Limb (tissue), 2 donors: ENCODE data around the gene HERC6.
A peak's percentile ranks its signal among the peaks of the same experiment; 100 is the strongest.
"Not testable (repeated sequence)": the region's sequence is repeated elsewhere in the genome, so short reads cannot be mapped to it uniquely, and the experiment has no call there.

Experiments used
- DNase-seq, 2 donors: peaks; one replicate each; pipeline ENCODE4 v3.0.0-alpha.2; 2016; ENCODE audit errors: extremely low spot score in 2 of 2

Gene HERC6

DNA sequence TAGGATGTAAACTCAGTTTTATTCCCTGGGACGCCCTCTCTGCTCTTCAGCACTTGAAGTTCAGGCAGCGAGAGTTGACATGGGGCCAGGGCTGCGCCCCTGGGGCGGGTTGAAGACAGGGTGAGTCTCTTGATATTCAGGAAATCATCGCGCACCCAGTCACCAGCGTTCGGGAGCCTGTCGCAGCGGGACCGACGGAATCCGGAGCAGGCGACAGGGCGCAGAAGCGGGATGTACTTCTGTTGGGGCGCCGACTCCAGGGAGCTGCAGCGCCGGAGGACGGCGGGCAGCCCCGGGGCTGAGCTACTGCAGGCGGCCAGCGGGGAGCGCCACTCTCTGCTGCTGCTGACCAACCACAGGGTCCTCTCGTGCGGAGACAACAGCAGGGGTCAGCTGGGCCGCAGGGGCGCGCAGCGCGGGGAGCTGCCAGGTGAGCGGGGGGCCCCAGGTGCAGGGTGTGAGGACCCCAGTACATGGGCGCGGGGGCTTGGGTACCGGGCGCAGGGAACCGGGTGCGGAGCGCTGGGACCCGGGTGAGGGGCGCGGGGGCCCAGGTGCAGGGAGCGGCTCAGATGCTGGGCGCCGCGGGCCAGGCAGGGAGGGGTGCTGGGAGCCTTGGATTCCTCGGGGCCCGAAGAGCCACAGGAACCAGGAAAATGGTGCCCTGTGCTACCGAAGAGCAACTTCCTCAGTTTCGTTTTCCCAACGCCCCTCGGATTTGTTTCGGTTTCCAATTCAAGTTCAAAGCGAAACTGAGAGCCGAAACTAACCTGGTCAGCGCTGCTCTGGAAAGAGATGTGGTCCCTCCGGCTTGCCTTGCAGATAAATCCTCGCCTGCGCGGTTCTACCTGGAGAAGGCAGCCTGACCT is at the start of gene HERC6:
TSS of gene HERC6 (plus strand) at position 162 of the 869 bp plus-strand sequence. CDS start at position 232, 70 bp downstream.
- DNase-seq: peak; percentile 61 to 72

DNA sequence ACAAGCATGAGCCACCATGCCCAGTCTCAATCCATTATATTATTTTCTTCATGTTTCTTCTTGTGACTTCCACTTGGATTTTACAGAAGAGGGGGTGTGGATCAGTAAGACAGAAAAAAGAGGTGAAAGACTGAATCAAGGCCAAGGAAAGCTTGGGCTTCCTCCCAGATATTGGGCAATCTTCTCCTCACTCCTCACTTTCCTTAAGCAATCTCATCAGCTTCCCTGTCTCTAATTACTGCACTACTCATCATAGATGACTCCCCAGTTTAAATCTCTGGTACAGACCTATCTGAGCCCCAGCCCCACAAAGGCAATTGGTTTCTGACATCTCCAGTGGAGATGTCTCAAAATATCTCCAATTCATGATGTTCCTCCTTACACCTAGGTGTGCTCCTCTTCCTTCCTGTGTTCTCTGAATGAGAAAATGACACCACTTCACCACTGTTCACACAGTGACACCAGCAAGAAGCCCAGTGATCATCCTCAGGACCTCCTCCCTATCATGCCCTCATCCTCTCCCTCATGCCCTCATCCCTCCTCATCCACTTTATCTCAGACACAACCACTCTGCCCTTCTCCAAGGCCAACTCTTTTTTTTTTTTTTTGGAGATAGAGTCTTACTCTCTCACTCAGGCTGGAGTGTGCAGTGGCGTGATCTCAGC is 44.8 kb upstream of the HERC6 start:
- DNase-seq: no peak

DNA sequence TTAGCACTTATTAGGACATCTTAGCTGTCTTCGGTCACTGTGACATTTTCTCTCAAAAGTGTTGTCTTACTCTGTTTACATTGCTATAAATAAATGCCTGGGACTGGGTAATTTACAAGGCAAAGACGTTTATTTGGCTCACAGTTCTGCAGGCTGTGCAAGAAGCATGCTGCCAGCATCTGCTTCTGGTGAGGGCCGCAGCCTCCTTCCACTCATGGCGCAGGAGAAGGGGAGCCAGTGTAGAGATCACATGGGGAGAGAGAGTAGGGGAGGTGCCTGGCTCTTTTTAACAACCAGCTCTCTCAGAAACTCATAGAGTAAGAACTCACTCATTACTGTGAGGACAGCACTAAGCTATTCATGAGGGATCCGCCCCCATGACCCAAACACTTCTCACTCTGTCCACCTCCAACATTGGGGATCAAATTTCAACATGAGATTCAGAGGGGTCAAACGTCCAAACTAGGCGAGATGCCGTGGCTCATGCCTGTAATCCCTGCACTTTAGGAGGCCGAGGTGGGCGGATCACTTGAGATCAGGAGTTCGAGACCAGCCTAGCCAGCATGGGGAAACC is 43.5 kb upstream of the HERC6 start:
- no peak for DNase-seq

DNA sequence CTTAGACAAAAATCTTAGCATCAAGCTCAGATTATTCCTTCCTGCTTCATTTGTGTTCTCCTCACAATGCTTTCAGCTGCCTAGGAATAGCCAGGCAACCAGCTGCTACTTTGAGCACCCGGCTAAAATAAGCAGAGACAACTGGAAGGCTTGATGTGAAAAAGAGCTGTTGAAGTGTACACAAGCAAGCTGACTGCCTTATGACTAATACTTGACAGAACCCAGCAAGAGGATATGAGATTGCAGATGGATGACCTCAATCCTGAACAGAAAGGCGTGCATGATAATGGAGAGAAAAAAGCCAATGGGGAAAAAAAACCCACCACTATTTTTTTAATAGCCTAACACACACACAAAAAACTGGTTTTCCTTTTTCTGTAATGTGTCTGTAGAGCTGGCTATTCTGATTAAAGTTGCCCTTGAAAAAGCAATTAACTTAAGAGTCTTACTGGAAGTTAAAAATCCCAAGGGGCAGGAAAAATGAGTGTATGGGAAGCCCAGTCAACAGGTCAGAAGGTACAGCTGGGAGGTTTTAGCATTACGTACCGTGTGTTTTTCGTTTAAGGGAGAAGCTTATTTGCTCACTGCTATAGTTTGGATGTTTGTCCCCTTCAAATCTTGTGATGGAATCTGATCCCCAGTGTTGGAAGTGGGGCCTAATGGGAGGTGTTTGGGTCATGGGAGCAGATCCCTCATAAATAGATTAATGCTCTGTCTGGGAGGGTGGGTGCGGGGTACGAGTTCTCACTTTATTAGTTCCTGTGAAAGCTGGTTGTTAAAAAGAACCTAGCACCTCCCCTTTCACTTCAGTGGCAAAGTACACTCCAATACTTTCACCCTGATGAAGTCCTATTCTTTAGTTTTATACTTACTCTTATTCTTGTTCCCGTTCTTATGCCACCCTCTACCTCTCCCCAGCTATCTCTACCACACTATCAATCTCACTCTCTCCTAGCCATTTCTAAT is 37.1 kb upstream of the HERC6 start:
- peak; percentile 36 to 70 for DNase-seq

DNA sequence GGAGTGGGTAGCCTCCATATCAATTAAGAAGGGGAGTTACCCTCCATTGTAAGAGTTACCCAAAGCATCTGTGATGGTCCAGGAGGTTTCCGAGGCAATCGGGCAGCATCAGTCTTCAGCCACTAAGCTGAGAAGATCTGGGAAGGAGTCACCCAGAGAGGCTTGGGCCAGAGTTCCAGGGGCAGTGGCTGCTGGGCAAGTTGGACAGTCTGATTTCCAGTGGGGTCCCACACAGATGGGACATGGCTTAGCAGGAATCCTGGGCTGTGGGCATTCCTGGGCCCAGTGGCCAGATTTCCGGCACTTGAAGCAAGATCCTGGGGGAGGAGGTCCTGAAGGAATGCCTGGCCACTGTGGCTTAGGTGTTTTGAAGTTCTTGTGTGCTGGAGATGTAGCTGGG is 31.8 kb upstream of the HERC6 start:
- DNase-seq: not testable (repeated sequence)

DNA sequence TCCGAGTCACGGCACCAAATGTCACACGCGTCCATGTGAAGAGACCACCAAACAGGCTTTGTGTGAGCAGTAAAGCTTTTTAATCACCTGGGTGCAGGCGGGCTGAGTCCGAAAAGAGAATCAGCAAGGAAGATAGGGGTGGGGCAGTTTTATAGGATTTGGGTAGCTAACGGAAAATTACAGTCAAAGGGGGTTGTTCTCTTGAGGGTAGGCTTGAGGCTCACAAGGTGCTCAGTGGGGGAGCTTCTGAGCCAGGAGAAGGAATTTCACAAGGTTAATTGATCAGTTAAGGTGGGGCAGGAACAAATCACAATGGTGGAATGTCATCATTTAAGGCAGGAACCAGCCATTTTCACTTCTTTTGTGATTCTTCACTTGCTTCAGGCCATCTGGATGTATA is 29.9 kb upstream of the HERC6 start:
- not testable (repeated sequence) for DNase-seq

DNA sequence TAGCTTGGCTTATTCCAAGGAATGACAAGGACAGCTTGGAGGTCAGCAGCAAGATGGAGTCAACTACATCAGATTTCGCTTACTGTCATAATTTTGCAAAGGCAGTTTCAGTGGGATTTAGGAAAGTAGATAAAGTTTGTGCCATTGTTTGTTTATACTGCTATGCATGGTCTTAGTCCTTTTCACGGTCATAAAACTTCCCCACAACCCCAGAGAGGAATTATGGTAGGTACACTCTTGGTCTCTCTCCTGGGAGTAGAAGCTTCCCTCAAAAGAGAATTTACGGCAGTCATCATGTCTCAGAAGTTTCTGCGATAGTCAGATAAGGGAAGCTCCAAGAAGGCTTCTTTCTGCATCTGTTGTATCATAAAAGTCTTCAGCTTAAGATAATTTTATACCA is 27.9 kb upstream of the HERC6 start:
- DNase-seq: no peak

DNA sequence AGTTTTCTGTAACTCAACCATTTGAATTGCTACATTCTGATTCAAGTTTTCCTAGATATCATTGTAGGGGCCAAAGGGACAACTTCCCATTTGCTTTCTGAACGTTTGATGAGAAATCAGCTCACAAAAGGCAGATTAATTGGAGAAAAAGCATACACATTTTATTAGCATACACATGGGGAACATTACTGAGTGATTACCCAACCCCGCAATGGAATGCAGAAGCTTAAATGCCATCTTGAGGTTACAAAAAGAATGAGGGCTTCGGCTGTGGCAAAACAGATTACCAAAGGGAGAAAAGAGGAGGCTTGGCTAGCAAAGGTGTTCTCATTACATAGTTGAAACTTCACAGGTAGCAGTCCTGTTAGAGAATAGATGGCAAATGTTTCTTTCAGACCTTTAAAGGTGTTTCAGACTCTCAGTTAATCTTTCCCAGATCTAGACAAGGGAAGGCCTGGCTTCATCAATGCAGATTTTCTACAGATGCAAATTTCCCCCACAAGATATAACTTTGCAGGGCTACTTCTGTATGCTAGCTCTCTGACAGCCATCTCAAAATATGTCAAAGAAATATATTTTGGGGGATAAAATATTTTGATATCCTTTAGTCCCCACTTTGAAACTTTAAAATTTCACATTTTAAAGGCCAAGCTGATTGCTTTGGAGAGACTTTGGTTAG is 26.5 kb upstream of the HERC6 start:
- DNase-seq: no peak

DNA sequence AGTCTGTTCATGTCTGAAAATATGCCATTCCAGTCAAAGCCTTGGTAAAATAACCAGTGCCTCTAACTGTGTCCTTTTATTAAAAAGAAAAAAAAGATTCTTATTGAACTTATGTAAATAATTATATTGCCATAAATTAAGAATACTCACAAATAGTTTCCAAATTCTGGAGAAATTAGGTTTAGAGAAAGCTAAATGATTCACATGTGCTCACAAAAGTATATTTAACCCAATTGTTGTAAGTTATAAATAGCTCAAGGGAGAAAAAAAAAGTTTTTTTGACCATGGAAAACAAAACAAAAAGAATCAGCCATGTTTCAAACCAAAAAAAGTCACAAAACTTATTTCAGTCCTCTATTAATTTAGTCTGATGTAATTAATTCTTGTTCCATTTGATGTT is 25.3 kb upstream of the HERC6 start:
- no peak for DNase-seq

DNA sequence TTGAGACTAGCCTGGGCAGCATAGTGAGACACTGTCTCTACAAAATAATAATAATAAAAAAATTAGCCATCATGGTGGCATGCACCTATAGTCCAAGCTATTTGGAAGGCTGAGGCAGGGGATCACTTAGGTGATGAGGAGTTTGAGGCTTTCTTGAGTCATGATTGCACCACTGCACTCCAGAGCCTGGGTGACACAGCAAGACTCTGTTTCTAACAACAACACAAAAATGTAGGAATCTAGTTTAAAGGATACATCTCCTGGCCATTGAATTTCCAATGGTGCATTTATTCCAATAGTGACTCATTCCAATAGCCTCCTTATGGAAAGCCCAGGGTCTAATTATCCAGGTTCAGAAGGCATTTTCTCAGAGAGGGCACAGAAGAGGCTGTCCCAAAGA is 21.9 kb upstream of the HERC6 start:
- no peak for DNase-seq

DNA sequence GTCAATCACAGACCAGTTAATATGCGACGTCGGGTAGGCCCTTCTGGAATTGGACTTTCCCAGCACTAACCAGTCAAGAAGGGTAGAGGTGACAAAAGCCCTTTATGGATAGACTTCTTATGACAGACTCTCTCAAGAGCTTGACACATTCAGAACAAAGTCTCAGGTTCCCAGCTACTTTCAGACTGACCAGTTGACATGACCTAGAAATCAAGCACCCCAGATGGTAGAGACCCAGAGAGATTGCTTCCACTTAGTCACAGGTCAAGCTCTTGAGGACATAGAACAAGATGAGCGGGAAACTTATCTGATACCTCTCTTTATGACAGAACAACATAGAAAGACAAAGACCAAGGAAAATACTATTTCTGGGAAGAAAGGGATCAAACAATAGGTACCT is 21.4 kb upstream of the HERC6 start:
- DNase-seq: no peak

DNA sequence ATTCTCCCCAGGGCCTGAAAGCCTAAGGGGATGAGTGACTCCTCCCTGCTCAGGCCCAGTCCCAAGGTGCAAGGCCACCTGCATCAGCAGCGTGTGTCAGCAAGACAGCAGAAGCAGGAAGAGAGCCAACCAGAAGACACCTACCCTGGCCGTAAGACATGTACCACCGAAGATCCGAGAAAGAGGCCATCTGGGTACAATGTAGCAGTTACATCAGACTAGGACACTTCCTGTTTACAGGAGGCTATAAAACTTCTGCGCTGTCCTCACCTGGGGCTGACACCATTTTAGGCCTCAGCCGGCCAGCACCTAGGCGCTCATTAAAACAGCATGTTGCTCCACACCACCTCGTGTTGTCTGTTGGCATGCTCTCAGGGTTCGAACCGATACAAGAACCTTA is 19.1 kb upstream of the HERC6 start:
- no peak for DNase-seq

DNA sequence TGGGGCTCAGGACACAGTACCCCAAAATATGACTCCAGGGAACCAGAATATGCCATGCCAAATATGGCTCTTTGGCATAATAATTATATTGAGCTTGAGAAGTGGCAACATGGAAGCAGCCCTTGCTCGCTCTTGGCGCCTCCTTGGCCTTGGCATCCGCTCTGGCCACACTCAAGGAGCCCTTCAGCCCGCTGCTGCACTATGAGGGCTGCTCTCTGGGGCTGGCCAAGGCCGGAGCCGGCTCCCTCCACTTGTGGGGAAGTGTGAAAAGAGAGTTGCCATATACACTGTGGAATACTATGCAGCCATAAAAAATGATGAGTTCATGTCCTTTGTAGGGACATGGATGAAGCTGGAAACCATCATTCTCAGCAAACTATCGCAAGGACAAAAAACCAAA is 18.4 kb upstream of the HERC6 start:
- DNase-seq: no peak

DNA sequence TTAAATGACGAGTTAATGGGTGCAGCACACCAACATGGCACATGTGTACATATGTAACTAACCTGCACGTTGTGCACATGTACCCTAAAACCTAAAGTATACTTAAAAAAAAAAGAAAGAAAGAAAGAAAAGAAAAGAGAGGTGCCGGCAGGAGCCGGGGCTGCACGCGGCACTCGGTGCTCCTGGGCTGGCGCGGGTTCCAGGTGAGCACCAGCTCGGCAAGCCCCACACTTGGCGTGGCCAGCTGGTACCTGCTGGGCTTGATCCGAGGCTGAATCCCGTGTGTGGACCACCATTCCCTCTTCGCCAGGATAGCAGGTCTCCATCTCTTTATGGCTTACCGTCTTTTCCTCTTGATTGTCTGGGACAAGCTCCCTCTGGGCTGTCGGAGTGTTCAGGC is 17.9 kb upstream of the HERC6 start:
- DNase-seq: no peak

DNA sequence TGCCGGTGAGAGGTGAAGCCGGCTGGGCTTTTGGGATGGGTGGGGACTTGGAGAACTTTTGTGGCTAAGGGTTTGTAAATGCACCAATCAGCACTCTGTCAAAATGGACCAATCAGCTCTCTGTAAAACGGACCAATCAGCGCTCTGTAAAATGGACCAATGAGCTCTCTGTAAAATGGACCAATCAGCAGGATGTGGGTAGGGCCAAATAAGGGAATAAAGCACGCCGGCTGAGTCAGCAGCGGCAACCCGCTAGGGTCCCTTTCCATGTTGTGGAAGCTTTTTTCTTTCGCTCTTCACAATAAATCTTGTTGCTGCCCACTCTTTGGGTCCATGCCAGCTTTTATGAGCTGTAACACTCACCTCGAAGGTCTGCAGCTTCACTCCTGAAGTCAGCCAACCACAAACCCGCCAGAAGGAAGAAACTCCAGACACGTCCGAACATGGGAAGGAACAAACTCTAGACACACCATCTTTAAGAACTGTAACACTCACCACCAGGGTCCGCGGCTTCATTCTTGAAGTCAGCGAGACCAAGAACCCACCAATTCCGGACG is 17.4 kb upstream of the HERC6 start:
- not testable (repeated sequence) for DNase-seq

DNA sequence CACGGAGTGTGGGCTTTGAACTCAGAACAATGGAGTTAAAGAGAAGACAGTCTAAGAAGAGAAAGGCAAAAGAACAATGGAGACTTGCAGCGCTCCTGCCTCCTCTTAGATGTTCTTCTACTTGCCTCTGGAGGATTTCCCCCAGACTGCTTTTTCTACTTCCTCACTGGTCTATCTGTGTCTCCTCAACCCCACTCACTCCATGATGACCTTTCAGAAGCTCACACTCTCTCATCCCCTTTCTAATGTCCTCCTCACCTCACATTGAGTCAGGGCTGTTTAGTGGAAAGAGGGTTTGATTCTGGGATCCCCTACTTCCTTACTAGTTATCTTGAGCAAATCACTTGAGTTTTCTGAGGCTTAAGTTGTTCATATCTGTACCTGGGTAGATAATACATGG is 12.2 kb upstream of the HERC6 start:
- no peak for DNase-seq

DNA sequence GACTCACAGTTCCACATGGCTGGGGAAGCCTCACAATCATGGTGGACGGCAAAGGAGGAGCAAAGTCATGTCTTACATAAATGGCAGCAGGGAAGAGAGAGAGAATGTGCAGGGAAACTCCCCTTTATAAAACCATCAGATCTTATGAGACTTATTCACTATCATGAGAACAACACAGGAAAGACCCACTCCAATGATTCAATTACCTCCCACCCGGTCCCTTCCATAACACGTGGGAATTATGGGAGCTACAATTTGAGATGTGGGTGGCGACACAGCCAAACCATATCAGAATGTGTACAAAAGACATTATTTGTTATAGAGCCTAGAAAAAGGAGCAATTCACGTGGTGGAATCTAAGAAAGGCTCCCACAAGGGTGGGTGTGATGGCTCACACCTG is 10.8 kb upstream of the HERC6 start:
- DNase-seq: no peak

DNA sequence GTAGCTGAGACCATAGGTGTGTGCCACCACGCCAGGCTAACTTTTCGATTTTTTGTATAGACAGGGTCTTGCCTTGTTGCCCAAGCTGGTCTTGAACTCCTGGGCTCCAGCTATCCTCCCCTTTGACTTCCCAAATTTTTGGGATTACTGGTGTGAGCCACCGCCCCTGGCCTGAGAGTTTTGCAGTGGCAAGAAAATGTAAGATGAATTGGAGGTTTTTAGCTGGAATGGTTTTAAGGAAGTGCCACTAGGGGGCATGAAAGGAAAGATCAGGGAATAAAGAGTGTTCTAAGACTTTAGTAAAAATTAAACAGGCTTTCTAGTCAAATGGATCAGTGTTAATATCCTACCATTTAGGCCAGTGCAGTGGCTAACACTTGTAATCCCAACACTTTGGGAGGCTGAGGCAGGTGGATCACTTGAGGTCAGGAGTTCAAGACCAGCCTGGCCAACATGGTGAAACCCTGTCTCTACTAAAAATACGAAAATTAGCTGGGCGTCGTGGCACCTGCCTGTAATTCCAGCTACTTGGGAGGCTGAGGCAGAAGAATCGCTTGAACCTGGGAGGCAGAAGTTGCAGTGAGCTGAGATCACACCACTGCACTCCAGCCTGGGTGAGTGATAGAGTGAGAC is 9.4 kb upstream of the HERC6 start:
- not testable (repeated sequence) for DNase-seq

DNA sequence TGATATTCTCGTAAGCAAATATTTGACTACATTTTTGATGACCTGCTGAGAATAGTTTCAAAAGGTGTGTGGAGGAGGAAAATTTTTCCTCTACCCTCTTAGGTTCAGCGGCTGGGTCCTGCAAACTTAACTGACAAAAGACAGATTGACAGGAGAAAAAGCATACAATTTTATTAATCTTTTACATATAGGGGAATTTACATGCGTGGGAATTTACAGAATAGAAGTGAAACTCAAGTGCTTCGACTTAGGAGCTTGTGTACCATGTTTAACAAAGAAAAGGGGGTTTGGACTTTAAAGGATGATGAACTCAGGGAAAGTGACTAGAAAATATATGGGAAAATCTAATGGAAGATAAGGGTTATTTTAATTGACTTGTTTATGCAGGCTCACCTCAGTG is 2.5 kb downstream of the HERC6 start:
- no peak for DNase-seq

DNA sequence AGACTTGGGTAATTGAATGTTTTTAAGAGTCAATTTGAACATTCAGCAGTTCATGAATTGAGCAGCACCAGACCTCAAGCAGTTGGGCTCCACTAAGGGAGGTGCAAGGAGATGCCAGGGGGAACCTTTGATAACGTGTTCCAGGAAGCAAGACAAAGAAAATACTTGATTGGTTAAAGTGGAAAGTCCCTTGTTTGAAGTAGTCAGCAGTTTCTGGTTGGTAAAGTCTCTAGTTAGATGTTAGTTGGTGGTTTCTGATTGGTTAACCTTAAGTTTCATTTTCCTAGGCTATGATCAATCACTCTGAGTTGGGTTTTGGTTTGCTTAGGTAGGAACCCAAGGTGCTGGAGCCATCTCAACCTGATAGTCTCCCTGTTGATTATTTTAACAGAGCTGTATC is 4.0 kb downstream of the HERC6 start:
- no peak for DNase-seq
